Suprapubic skin (tissue), 4 donors: ENCODE results near the gene TXNIP.

Experiments
- EP300 ChIP-seq: sonication (generic); formaldehyde crosslinking; IDR thresholded peaks from one replicate; pipeline ENCODE4 v1.6.1; 2017; ENCODE audit warnings: antibody characterized with exemption
- POLR2AphosphoS5 ChIP-seq, 3 donors: sonication (generic); formaldehyde crosslinking; IDR thresholded peaks; one replicate each; pipeline ENCODE4 v1.6.1; 2017; ENCODE audit warnings: antibody characterized with exemption in 3 of 3
- TF ChIP-seq, protein P1 (sequence below), 2 donors: fragments of 200-600 bp in 1 of 2; fragments of 450-650 bp in 1 of 2; sonication (generic) in 1 of 2; IDR thresholded peaks; one replicate each; pipeline ENCODE4 v1.5.1; 2016 to 2019; ENCODE audit warnings: antibody characterized with exemption in 2 of 2, mild to moderate bottlenecking in 1 of 2, moderate library complexity in 1 of 2

DNA sequence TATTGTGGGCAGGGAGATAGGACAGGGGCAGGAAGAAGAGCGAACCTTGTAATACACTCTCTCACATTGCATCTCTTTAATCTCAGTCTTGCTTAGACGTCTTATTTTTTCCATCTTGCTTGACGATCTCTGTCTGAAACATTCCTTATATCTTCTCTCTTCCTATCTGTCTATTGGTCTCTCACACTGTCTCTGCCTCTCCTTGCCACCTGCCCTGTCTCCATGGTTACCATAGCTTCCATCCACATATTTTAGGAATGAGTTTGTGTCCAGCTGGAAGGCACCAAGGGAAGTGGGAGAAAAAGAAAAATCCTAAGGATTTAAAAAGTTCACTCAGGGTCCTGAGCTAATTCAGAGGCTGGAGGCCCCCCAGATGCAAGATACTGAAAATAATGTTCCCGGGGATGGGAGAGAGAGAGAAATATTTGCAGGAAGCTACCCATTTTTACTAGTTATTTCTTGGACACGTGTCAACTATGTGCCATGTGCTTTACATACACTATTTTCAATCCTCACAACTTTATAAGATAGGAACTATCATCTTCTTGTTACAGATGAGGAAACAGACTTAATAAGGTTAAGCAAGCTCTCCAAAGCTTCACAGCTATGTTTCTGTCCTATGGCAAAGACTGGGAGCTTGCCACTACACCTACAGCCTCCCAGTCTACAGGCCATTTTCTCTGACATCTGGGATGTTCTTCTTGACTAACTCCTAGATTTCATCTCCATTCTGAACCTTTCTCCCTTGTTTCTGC, 32.9 kb downstream of the TXNIP start:
- TF ChIP-seq, protein P1, sequence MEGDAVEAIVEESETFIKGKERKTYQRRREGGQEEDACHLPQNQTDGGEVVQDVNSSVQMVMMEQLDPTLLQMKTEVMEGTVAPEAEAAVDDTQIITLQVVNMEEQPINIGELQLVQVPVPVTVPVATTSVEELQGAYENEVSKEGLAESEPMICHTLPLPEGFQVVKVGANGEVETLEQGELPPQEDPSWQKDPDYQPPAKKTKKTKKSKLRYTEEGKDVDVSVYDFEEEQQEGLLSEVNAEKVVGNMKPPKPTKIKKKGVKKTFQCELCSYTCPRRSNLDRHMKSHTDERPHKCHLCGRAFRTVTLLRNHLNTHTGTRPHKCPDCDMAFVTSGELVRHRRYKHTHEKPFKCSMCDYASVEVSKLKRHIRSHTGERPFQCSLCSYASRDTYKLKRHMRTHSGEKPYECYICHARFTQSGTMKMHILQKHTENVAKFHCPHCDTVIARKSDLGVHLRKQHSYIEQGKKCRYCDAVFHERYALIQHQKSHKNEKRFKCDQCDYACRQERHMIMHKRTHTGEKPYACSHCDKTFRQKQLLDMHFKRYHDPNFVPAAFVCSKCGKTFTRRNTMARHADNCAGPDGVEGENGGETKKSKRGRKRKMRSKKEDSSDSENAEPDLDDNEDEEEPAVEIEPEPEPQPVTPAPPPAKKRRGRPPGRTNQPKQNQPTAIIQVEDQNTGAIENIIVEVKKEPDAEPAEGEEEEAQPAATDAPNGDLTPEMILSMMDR (IDR thresholded peaks at IDR 0.05) = no peak
- TF ChIP-seq POLR2AphosphoS5 (IDR thresholded peaks at IDR 0.05) (no peak), EP300 (no peak)
